Smooth muscle cell (in vitro differentiated cells): ENCODE results near the gene USH1C. TPM values are rescaled to one million over a fixed set of nuclear protein-coding genes. Genes with fewer than 3 reads are reported as not detected.

Source experiments
- DNase-seq: peaks from one replicate; lab custom pipeline; 2025; ENCODE audit not compliant: unreplicated experiment; lab: John Stamatoyannopoulos, UW
- H2AFZ ChIP-seq: fragments of 200-600 bp; sonication (generic); 2 replicates; pipeline ENCODE4 v1.6.0; 2016; ENCODE audit warnings: antibody characterized with exemption, low read depth, mild to moderate bottlenecking
- H3F3A ChIP-seq: fragments of 200-600 bp; sonication (generic); 2 replicates; pipeline ENCODE4 v1.6.0; 2017; ENCODE audit warnings: antibody characterized with exemption, low read depth
- H3K27ac ChIP-seq: fragments of 200-600 bp; sonication (generic); 2 replicates; pipeline ENCODE4 v1.5.1; 2016; ENCODE audit warnings: low read depth, mild to moderate bottlenecking
- H3K27me3 ChIP-seq: fragments of 200-600 bp; sonication (generic); 2 replicates; pipeline ENCODE4 v1.6.1; 2016; ENCODE audit warnings: low read depth, mild to moderate bottlenecking
- H3K36me3 ChIP-seq: fragments of 200-600 bp; sonication (generic); 2 replicates; pipeline ENCODE4 v1.5.1; 2016; ENCODE audit warnings: low read depth
- H3K4me1 ChIP-seq: fragments of 200-600 bp; sonication (generic); 2 replicates; pipeline ENCODE4 v1.5.1; 2016; ENCODE audit warnings: low read depth
- H3K4me2 ChIP-seq: fragments of 200-600 bp; sonication (generic); 2 replicates; pipeline ENCODE4 v1.6.0; 2016; ENCODE audit warnings: mild to moderate bottlenecking
- H3K4me3 ChIP-seq: fragments of 200-600 bp; sonication (generic); 2 replicates; pipeline ENCODE4 v1.5.1; 2016; ENCODE audit warnings: mild to moderate bottlenecking
- H3K79me2 ChIP-seq: fragments of 200-600 bp; sonication (generic); 2 replicates; pipeline ENCODE4 v1.6.0; 2016; ENCODE audit warnings: low read depth, mild to moderate bottlenecking
- H3K9ac ChIP-seq: fragments of 200-600 bp; sonication (generic); 2 replicates; pipeline ENCODE4 v1.6.0; 2016; ENCODE audit warnings: low read depth
- H3K9me3 ChIP-seq: fragments of 200-600 bp; sonication (generic); replicated peaks from 2 replicates; pipeline ENCODE4 v1.5.1; 2016; ENCODE audit warnings: low read depth
- H4K20me1 ChIP-seq: fragments of 200-600 bp; sonication (generic); 2 replicates; pipeline ENCODE4 v1.6.0; 2016; ENCODE audit warnings: low read depth
- CTCF ChIP-seq: fragments of 200-600 bp; sonication (generic); IDR thresholded peaks from 2 replicates; pipeline ENCODE4 v1.5.1; 2017; ENCODE audit warnings: borderline replicate concordance, mild to moderate bottlenecking, antibody characterized with exemption; ENCODE audit not compliant: insufficient read depth, poor library complexity, severe bottlenecking
- WGBS: methylation state at CpG from one replicate; pipeline ENCODE4 v1.1.7; 2016; ENCODE audit warnings: low lambda C conversion rate; 5-methylcytosine and 5-hydroxymethylcytosine counted together
- polyA plus RNA-seq: library from polyadenylated mRNA; unstranded; fragments of >200 nt; fragmentation: Nextera tagmentation; extraction: Ambion mirVana; gene quantifications from 2 replicates; pipeline ENCODE4 v1.2.1, GENCODE V29; 2016
- total RNA-seq: library from RNA; depleted of rRNA; stranded (reverse); fragments of >200 nt; gene quantifications from 2 replicates; pipeline ENCODE4 v1.2.3, GENCODE V29; 2014

The USH1C gene
- total and polyA plus RNA-seq, 2 experiments from 2014 or later: not detected

- no peaks in the 10 kb centered on the region for H4K20me1 ChIP-seq
- no peaks in the 10 kb centered on the region for H3K9me3 ChIP-seq
- H3K36me3 ChIP-seq: no peaks in the 10 kb centered on the region
- H3F3A ChIP-seq: no peaks in the 10 kb centered on the region
- H3K4me3 ChIP-seq: no peak overlapping the region
- WGBS: 94% methylated on average over 16 of the region's 17 CpGs
- no peak for TF ChIP-seq CTCF
- H2AFZ ChIP-seq: no peak overlapping the region
- H3K4me1 ChIP-seq: no peaks in the 10 kb centered on the region
- H3K9ac ChIP-seq: no peak overlapping the region
- DNase-seq: no peak
- H3K27me3 ChIP-seq: no peaks in the 10 kb centered on the region
- H3K79me2 ChIP-seq: no peaks in the 10 kb centered on the region
- no peak overlapping the region for H3K27ac ChIP-seq
- H3K4me2 ChIP-seq: no peak overlapping the region
Measured at GRCh38 chr11:17522655-17523054, 21.6 kb downstream of the USH1C start.

- 80% methylated on average over 11 of the region's 11 CpGs for WGBS
Measured at GRCh38 chr11:17521106-17521900, 22.9 kb downstream of the USH1C start.

GRCh38 chr11:17519061-17519885 is 24.9 kb downstream of the USH1C start:
- H3K4me3 ChIP-seq: no peak overlapping the region
- 87% methylated on average over 7 of the region's 7 CpGs for WGBS
- H3K27ac ChIP-seq: no peak overlapping the region
- no peak for DNase-seq
- H4K20me1 ChIP-seq: no peaks in the 10 kb centered on the region
- H3K9ac ChIP-seq: no peak overlapping the region
- no peak overlapping the region for H2AFZ ChIP-seq
- H3K9me3 ChIP-seq: no peaks in the 10 kb centered on the region
- no peaks in the 10 kb centered on the region for H3K36me3 ChIP-seq
- H3K79me2 ChIP-seq: no peaks in the 10 kb centered on the region
- H3K4me2 ChIP-seq: no peak overlapping the region
- no peaks in the 10 kb centered on the region for H3K27me3 ChIP-seq
- H3F3A ChIP-seq: no peaks in the 10 kb centered on the region
- TF ChIP-seq CTCF: no peak
- no peaks in the 10 kb centered on the region for H3K4me1 ChIP-seq

More at GRCh38 chr11:17521106-17521900, 22.9 kb downstream of the USH1C start:
- H3K36me3 ChIP-seq: no peaks in the 10 kb centered on the region
- no peak for TF ChIP-seq CTCF
- H3K4me3 ChIP-seq: no peak overlapping the region
- no peaks in the 10 kb centered on the region for H3K79me2 ChIP-seq
- no peaks in the 10 kb centered on the region for H3K27me3 ChIP-seq
- H3K4me1 ChIP-seq: no peaks in the 10 kb centered on the region
- H2AFZ ChIP-seq: no peak overlapping the region
- no peak overlapping the region for H3K4me2 ChIP-seq
- DNase-seq: no peak
- no peaks in the 10 kb centered on the region for H3F3A ChIP-seq
- H4K20me1 ChIP-seq: no peaks in the 10 kb centered on the region
- no peaks in the 10 kb centered on the region for H3K9me3 ChIP-seq
- no peak overlapping the region for H3K27ac ChIP-seq
- no peak overlapping the region for H3K9ac ChIP-seq
